H9 (cell line): ENCODE results near the gene DAPK1. TPM values are rescaled to one million over a fixed set of nuclear protein-coding genes. Genes with fewer than 3 reads are reported as not detected.

ENCODE experiments used
- DNase-seq: peaks from one replicate; pipeline ENCODE4 v3.0.0-alpha.2; 2017
- H2AFZ ChIP-seq: one replicate; pipeline ENCODE4 v1.6.1; 2013; ENCODE audit warnings: mild to moderate bottlenecking, low read length, control low read depth, moderate library complexity
- H2AK5ac ChIP-seq: 2 replicates; pipeline ENCODE4 v1.6.1; 2013; ENCODE audit warnings: low read length, control low read depth, mixed read lengths; ENCODE audit not compliant: insufficient read length
- H2BK120ac ChIP-seq: one replicate; pipeline ENCODE4 v1.6.1; 2013; ENCODE audit warnings: low read depth, mild to moderate bottlenecking, low read length, control low read depth, inconsistent platforms; ENCODE audit not compliant: poor library complexity, severe bottlenecking
- H2BK12ac ChIP-seq: 2 replicates; pipeline ENCODE4 v1.6.1; 2013; ENCODE audit warnings: low read length, control low read depth, mixed read lengths, low read depth; ENCODE audit not compliant: insufficient read length
- H2BK15ac ChIP-seq: 2 replicates; pipeline ENCODE4 v1.6.1; 2013; ENCODE audit warnings: low read depth, low read length, control low read depth
- H2BK20ac ChIP-seq: one replicate; pipeline ENCODE4 v1.6.1; 2013; ENCODE audit warnings: low read depth, mild to moderate bottlenecking, low read length, control low read depth, inconsistent platforms; ENCODE audit not compliant: poor library complexity, severe bottlenecking
- H2BK5ac ChIP-seq: 2 replicates; pipeline ENCODE4 v1.6.1; 2013; ENCODE audit warnings: low read length, control low read depth, mixed read lengths; ENCODE audit not compliant: insufficient read length
- H3K14ac ChIP-seq: 2 replicates; pipeline ENCODE4 v1.6.1; 2013; ENCODE audit warnings: low read length, control low read depth; ENCODE audit not compliant: insufficient read depth
- H3K18ac ChIP-seq: 2 replicates; pipeline ENCODE4 v1.6.1; 2013; ENCODE audit warnings: low read depth, mild to moderate bottlenecking, mixed read lengths, low read length, control low read depth; ENCODE audit not compliant: insufficient read length
- H3K23ac ChIP-seq: 2 replicates; pipeline ENCODE4 v1.6.1; 2013; ENCODE audit warnings: low read length, control low read depth, mixed read lengths, low read depth; ENCODE audit not compliant: insufficient read length
- H3K23me2 ChIP-seq: 2 replicates; pipeline ENCODE4 v1.6.1; 2013; ENCODE audit warnings: low read depth, mild to moderate bottlenecking, mixed read lengths, low read length, control low read depth; ENCODE audit not compliant: insufficient read length, poor library complexity, severe bottlenecking
- H3K27ac ChIP-seq: 2 replicates; pipeline ENCODE4 v1.5.1; 2013; ENCODE audit warnings: low read length, control low read depth, mixed read lengths, low read depth; ENCODE audit not compliant: insufficient read length
- H3K27me3 ChIP-seq: 2 replicates; pipeline ENCODE4 v1.6.1; 2013; ENCODE audit warnings: low read length, control low read depth, inconsistent platforms; ENCODE audit not compliant: insufficient read depth
- H3K4ac ChIP-seq: 2 replicates; pipeline ENCODE4 v1.6.1; 2013; ENCODE audit warnings: low read depth, mild to moderate bottlenecking, control low read depth, inconsistent platforms, low read length, moderate library complexity
- H3K4me1 ChIP-seq: 2 replicates; pipeline ENCODE4 v1.6.1; 2013; ENCODE audit warnings: low read length, control low read depth, inconsistent platforms; ENCODE audit not compliant: insufficient read depth
- H3K4me2 ChIP-seq: 2 replicates; pipeline ENCODE4 v1.6.1; 2013; ENCODE audit warnings: low read length, control low read depth, mixed read lengths; ENCODE audit not compliant: insufficient read length, insufficient read depth
- H3K56ac ChIP-seq: 2 replicates; pipeline ENCODE4 v1.6.1; 2013; ENCODE audit warnings: low read depth, mild to moderate bottlenecking, mixed read lengths, low read length, control low read depth; ENCODE audit not compliant: insufficient read length
- H3K79me1 ChIP-seq: 2 replicates; pipeline ENCODE4 v1.6.1; 2013; ENCODE audit warnings: low read depth, mild to moderate bottlenecking, moderate library complexity, low read length, control low read depth, inconsistent platforms; ENCODE audit not compliant: insufficient read depth, poor library complexity, severe bottlenecking
- H3K79me2 ChIP-seq: 2 replicates; pipeline ENCODE4 v1.6.1; 2013; ENCODE audit warnings: low read length, control low read depth, inconsistent platforms; ENCODE audit not compliant: insufficient read depth
- H3K9ac ChIP-seq: 2 replicates; pipeline ENCODE4 v1.6.1; 2013; ENCODE audit warnings: low read length, control low read depth, mixed read lengths; ENCODE audit not compliant: insufficient read length; ENCODE audit errors: extremely low read depth
- H3K9me3 ChIP-seq: one replicate; pipeline ENCODE4 v1.6.1; 2013; ENCODE audit warnings: low read depth, low read length, inconsistent platforms; ENCODE audit not compliant: control insufficient read depth
- H3T11ph ChIP-seq: one replicate; pipeline ENCODE4 v1.6.1; 2013; ENCODE audit warnings: mild to moderate bottlenecking, low read length, control low read depth, inconsistent platforms
- H4K20me1 ChIP-seq: one replicate; pipeline ENCODE4 v1.6.1; 2013; ENCODE audit not compliant: control insufficient read depth, insufficient read length, insufficient read depth
- H4K5ac ChIP-seq: 2 replicates; pipeline ENCODE4 v1.6.1; 2013; ENCODE audit warnings: low read depth, mild to moderate bottlenecking, mixed read lengths, low read length, control low read depth; ENCODE audit not compliant: insufficient read length
- H4K8ac ChIP-seq: replicated peaks from 2 replicates; pipeline ENCODE4 v1.6.1; 2013; ENCODE audit warnings: low read length, control low read depth, mixed read lengths, low read depth; ENCODE audit not compliant: insufficient read length
- H4K91ac ChIP-seq: 2 replicates; pipeline ENCODE4 v1.6.1; 2013; ENCODE audit warnings: low read depth, mild to moderate bottlenecking, moderate library complexity, mixed read lengths, low read length, control low read depth; ENCODE audit not compliant: insufficient read length
- H3K27ac Mint-ChIP-seq, 3 experiments: 2 replicates in 2 of 3; 3 replicates in 1 of 3; pipeline ENCODE4 v1.8.0; 2020 to 2021; ENCODE audit warnings: mixed read lengths in 3 of 3, mild to moderate bottlenecking in 1 of 3, moderate library complexity in 1 of 3
- H3K27me3 Mint-ChIP-seq: 2 replicates; pipeline ENCODE4 v1.8.0; 2021; ENCODE audit warnings: low read depth, mild to moderate bottlenecking, moderate library complexity, mixed read lengths
- H3K36me3 Mint-ChIP-seq, 3 experiments: 2 replicates in 2 of 3; 3 replicates in 1 of 3; pipeline ENCODE4 v1.8.0; 2020 to 2021; ENCODE audit warnings: low read depth in 3 of 3, mixed read lengths in 3 of 3; ENCODE audit not compliant: insufficient read depth in 1 of 3
- H3K4me1 Mint-ChIP-seq, 2 experiments: 2 replicates each; pipeline ENCODE4 v1.8.0; 2020; ENCODE audit warnings: mixed read lengths in 2 of 2
- H3K4me3 Mint-ChIP-seq, 2 experiments: 2 replicates in 1 of 2; 3 replicates in 1 of 2; pipeline ENCODE4 v1.8.0; 2020 to 2021; ENCODE audit warnings: mild to moderate bottlenecking in 2 of 2, mixed read lengths in 2 of 2, moderate library complexity in 1 of 2
- H3K9me3 Mint-ChIP-seq, 2 experiments: 2 replicates in 1 of 2; 3 replicates in 1 of 2; pipeline ENCODE4 v1.8.0; 2020; ENCODE audit warnings: mild to moderate bottlenecking in 2 of 2, mixed read lengths in 2 of 2, moderate library complexity in 1 of 2
- CTCF ChIP-seq: fragments of 200-600 bp; sonication (generic); conservative IDR thresholded peaks from 3 replicates; pipeline ENCODE4 v1.8.0; 2021; ENCODE audit warnings: antibody characterized with exemption, mild to moderate bottlenecking
- WGBS: extraction: QIAGEN DNeasy Blood & Tissue Kit; methylation state at CpG from one replicate; pipeline ENCODE4 v1.1.7; 2013; ENCODE audit warnings: missing lambda C conversion rate, low lambda C conversion rate, mixed read lengths; ENCODE audit not compliant: insufficient read length; ENCODE audit errors: extremely low coverage; 5-methylcytosine and 5-hydroxymethylcytosine counted together
- total RNA-seq: library from RNA; stranded (reverse); gene quantifications from 2 replicates; pipeline ENCODE4 v1.2.1, GENCODE V29; 2021

DAPK1 gene
- total RNA-seq, 1 experiment from 2014 or later, result 79.4 TPM

DNA sequence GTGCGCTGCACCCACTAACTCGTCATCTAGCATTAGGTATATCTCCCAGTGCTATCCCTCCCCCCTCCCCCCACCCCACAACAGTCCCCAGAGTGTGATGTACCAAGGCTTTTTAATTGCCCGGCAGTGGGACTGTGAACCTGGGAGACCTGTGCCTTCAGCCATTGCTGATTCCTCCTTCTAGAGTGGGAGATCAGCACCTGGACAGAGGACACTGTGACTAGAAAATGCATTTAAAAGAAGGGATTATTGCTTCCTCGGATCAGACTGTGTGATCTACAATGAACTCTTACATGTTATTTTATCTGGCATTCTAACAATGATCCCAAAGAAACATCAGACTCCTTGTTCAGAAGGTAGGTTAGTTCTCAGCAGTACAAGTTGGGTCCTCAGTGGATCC, 254.2 kb downstream of the DAPK1 start:
- Mint-ChIP-seq H3K36me3 (peaks cover 0 to 6% (median 1%) of the 10 kb centered on the region in 3 experiments; a peak in 3 of 7 replicates), H3K27me3 (peaks cover 3% of the 10 kb centered on the region; the same call in 1 of the 2 replicates), H3K4me1 (peaks cover 5 to 7% of the 10 kb centered on the region in 2 experiments), H3K9me3 (peaks cover 7 to 13% of the 10 kb centered on the region in 2 experiments), H3K4me3 (no peak overlapping the region), H3K27ac (no peak overlapping the region)
- Histone ChIP-seq H3K56ac (no peak overlapping the region), H4K20me1 (no peaks in the 10 kb centered on the region), H3K23me2 (no peaks in the 10 kb centered on the region), H4K91ac (no peak overlapping the region), H2AFZ (no peak overlapping the region), H2BK20ac (no peak overlapping the region), H3K4me1 (no peaks in the 10 kb centered on the region; the same call in 1 of the 2 replicates), H3K79me1 (no peaks in the 10 kb centered on the region), H3K9ac (no peak overlapping the region), H2BK120ac (no peak overlapping the region), H4K5ac (no peak overlapping the region), H3K23ac (no peak overlapping the region), H3K14ac (no peak overlapping the region), H2BK12ac (no peak overlapping the region), H3K9me3 (peaks cover 4% of the 10 kb centered on the region), H2BK15ac (no peak overlapping the region), H2AK5ac (no peak overlapping the region), H3K79me2 (no peaks in the 10 kb centered on the region), H2BK5ac (no peak overlapping the region), H4K8ac (no peak overlapping the region), H3T11ph (no peak overlapping the region), H3K18ac (no peak overlapping the region), H3K27me3 (no peaks in the 10 kb centered on the region), H3K4me2 (no peak overlapping the region), H3K4ac (no peak overlapping the region), H3K27ac (no peak overlapping the region)
- no peak for TF ChIP-seq CTCF
- DNase-seq, result no peak
- WGBS, result no CpG with 5 or more reads among the region's 4 CpGs
